GM23338 (cell line): ENCODE results near the gene THSD4. TPM values are rescaled to one million over a fixed set of nuclear protein-coding genes. Genes with fewer than 3 reads are reported as not detected.

Source experiments
- ATAC-seq: fragments of 200-7000 bp; cut with Tn5 transposase; 3 replicates; pipeline ENCODE4 v1.9.1; 2020
- DNase-seq: peaks from one replicate; pipeline ENCODE4 v3.0.0-alpha.2; 2015; ENCODE audit warnings: low spot score
- H2AFZ ChIP-seq: fragments of 200-600 bp; sonication (generic); 2 replicates; pipeline ENCODE4 v1.8.0; 2016; ENCODE audit warnings: antibody characterized with exemption, mild to moderate bottlenecking, moderate library complexity
- H3F3A ChIP-seq: fragments of 200-600 bp; sonication (generic); replicated peaks from 2 replicates; pipeline ENCODE4 v1.8.0; 2017; ENCODE audit warnings: antibody characterized with exemption, mixed run types, low read depth
- H3K27ac ChIP-seq: fragments of 200-600 bp; sonication (generic); 2 replicates; pipeline ENCODE4 v1.6.1; 2016; ENCODE audit warnings: low read depth
- H3K27me3 ChIP-seq: fragments of 200-600 bp; sonication (generic); 2 replicates; pipeline ENCODE4 v1.8.0; 2016; ENCODE audit warnings: mild to moderate bottlenecking, mixed run types, moderate library complexity; ENCODE audit not compliant: insufficient read depth
- H3K36me3 ChIP-seq: fragments of 200-600 bp; sonication (generic); 2 replicates; pipeline ENCODE4 v1.8.0; 2016; ENCODE audit warnings: mild to moderate bottlenecking; ENCODE audit not compliant: insufficient read depth
- H3K4me1 ChIP-seq: fragments of 200-600 bp; sonication (generic); 2 replicates; pipeline ENCODE4 v1.8.0; 2016; ENCODE audit warnings: mild to moderate bottlenecking, moderate library complexity; ENCODE audit not compliant: insufficient read depth
- H3K4me2 ChIP-seq: fragments of 200-600 bp; sonication (generic); 2 replicates; pipeline ENCODE4 v1.7.1; 2017; ENCODE audit warnings: mixed run types
- H3K4me3 ChIP-seq: fragments of 200-600 bp; sonication (generic); 2 replicates; pipeline ENCODE4 v1.6.1; 2016; ENCODE audit warnings: mixed run types
- H3K79me2 ChIP-seq: fragments of 200-600 bp; sonication (generic); replicated peaks from 2 replicates; pipeline ENCODE4 v1.8.0; 2017; ENCODE audit warnings: mild to moderate bottlenecking; ENCODE audit not compliant: insufficient read depth
- H3K9me2 ChIP-seq: fragments of 200-600 bp; sonication (generic); 2 replicates; pipeline ENCODE4 v1.8.0; 2017; ENCODE audit not compliant: insufficient read depth
- H4K20me1 ChIP-seq: fragments of 200-600 bp; sonication (generic); replicated peaks from 2 replicates; pipeline ENCODE4 v1.8.0; 2017; ENCODE audit warnings: mild to moderate bottlenecking; ENCODE audit not compliant: insufficient read depth
- H3K27ac Mint-ChIP-seq: 2 replicates; pipeline ENCODE4 v1.8.0; 2020; ENCODE audit warnings: inconsistent platforms, mild to moderate bottlenecking, moderate library complexity, mixed read lengths
- H3K27me3 Mint-ChIP-seq: 3 replicates; pipeline ENCODE4 v1.8.0; 2022; ENCODE audit warnings: low read depth, mild to moderate bottlenecking, moderate library complexity, mixed read lengths, inconsistent platforms; ENCODE audit not compliant: insufficient read depth, poor library complexity
- H3K36me3 Mint-ChIP-seq: 3 replicates; pipeline ENCODE4 v1.8.0; 2021; ENCODE audit warnings: low read depth, mild to moderate bottlenecking, inconsistent platforms, moderate library complexity, mixed read lengths
- H3K4me1 Mint-ChIP-seq: 3 replicates; pipeline ENCODE4 v1.8.0; 2020; ENCODE audit warnings: mild to moderate bottlenecking, inconsistent platforms, mixed read lengths
- H3K4me3 Mint-ChIP-seq: 3 replicates; pipeline ENCODE4 v1.8.0; 2021; ENCODE audit warnings: moderate library complexity, mild to moderate bottlenecking, inconsistent platforms, mixed read lengths
- H3K9me3 Mint-ChIP-seq: 3 replicates; pipeline ENCODE4 v1.8.0; 2020; ENCODE audit warnings: moderate library complexity, mild to moderate bottlenecking, inconsistent platforms, mixed read lengths
- EZH2phosphoT487 ChIP-seq: fragments of 200-600 bp; sonication (generic); IDR thresholded peaks from one replicate; pipeline ENCODE4 v1.8.1; 2018; ENCODE audit warnings: antibody characterized with exemption; ENCODE audit not compliant: unreplicated experiment
- STAT1 ChIP-seq: IDR thresholded peaks from one replicate; pipeline ENCODE4 v1.6.1; 2016; ENCODE audit warnings: antibody characterized with exemption; ENCODE audit not compliant: unreplicated experiment
- polyA plus RNA-seq: library from polyadenylated mRNA; unstranded; fragments of >200 nt; fragmentation: Nextera tagmentation; extraction: Ambion mirVana; gene quantifications from 2 replicates; pipeline ENCODE4 v1.2.1, GENCODE V29; 2016
- total RNA-seq: library from RNA; depleted of rRNA; stranded (reverse); fragments of >200 nt; shearing (Covaris generic); gene quantifications from 2 replicates; pipeline ENCODE4 v1.2.3, GENCODE V29; 2014
- TF ChIP-seq, protein P1 (sequence below): IDR thresholded peaks from 2 replicates; pipeline ENCODE4 v1.6.1; 2016; ENCODE audit warnings: antibody characterized with exemption
- TF ChIP-seq, protein P2 (sequence below), 2 experiments: fragments of 200-600 bp in 1 of 2; sonication (generic) in 1 of 2; conservative IDR thresholded peaks; 2 replicates each; pipeline versions ENCODE4 v1.5.1 to v1.6.1; 2016 to 2017; ENCODE audit warnings: antibody characterized with exemption in 2 of 2, low read depth in 2 of 2, mild to moderate bottlenecking in 2 of 2, moderate library complexity in 1 of 2
- TF ChIP-seq, protein P3 (sequence below): fragments of 250-450 bp; sonication (Bioruptor Pico); IDR thresholded peaks from 2 replicates; pipeline ENCODE4 v1.5.0; 2020; ENCODE audit warnings: mild to moderate bottlenecking, moderate library complexity

The THSD4 gene
- total and polyA plus RNA-seq, 2 experiments from 2014 or later, result 2.0 to 7.4 TPM

DNA sequence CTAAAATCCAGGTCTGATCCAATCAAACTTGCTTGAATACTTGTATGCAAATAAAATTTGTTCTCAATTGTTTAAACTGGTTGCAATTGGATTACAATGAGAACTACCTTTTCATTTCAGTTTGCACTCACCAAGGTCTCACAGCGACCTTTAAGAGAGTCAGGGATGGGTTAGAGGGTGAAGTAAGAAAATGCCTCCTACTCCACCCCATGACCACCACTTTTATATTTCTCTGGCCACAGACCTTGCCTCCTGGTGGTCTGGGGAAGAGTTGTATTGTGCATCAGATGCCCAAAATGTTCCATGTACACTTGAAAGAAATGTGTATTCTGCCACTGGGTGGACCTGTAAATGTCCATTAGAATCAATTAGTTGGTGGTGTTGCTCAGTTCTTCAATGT lies 16.4 kb upstream of the THSD4 start:
- H3K9me2 ChIP-seq, result no peaks in the 10 kb centered on the region
- no peaks in the 10 kb centered on the region for H3K79me2 ChIP-seq
- Mint-ChIP-seq H3K27me3 (peaks cover 2% of the 10 kb centered on the region), H3K36me3 (no peaks in the 10 kb centered on the region), H3K4me1 (no peaks in the 10 kb centered on the region), H3K4me3 (no peak overlapping the region), H3K27ac (no peak overlapping the region), H3K9me3 (no peaks in the 10 kb centered on the region)
- no peaks in the 10 kb centered on the region for H4K20me1 ChIP-seq
- no peak for DNase-seq
- H3K36me3 ChIP-seq, result no peaks in the 10 kb centered on the region
- no peak overlapping the region for H3K4me2 ChIP-seq
- H3K27me3 ChIP-seq, result no peaks in the 10 kb centered on the region
- no peaks in the 10 kb centered on the region for H3K4me1 ChIP-seq
- H2AFZ ChIP-seq, result no peak overlapping the region
- ATAC-seq, result no peak
- no peak overlapping the region for H3K4me3 ChIP-seq
- no peaks in the 10 kb centered on the region for H3F3A ChIP-seq
- H3K27ac ChIP-seq, result no peak overlapping the region
- TF ChIP-seq STAT1, result no peak

DNA sequence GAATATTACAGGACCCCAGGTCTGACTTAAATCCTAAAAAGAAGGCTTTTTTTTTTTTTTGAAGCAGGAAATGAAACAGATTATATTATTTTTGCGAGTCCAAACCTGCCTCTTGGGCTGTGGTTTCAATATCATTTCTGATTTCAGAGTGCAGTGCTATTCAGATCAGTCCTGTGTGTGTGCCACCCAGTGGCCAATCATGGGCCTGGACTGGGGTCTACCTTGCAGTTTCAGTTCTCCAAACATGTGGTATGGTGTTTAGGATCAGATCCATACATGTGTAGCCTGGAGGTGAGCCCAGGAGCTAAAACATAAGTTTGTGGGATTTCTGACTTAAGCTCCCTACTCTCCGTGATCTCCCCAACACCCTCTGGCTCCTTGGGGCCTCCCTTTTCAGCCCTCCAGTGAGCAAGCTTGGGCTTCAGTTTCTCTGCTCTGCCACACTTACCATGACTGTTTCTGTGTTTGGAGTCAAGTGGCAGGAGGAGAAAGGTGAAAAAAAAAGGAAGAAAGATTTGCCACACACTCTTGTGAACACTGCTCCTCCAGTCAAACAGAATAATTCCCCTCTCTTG lies 12.1 kb upstream of the THSD4 start:
- H3K4me2 ChIP-seq, result no peak overlapping the region
- peak; percentile 88 for ATAC-seq
- H3K27me3 ChIP-seq, result no peaks in the 10 kb centered on the region
- peak overlapping the region; percentile 78 for H2AFZ ChIP-seq
- peaks cover 5% of the 10 kb centered on the region for H3K4me1 Mint-ChIP-seq
- no peak overlapping the region for H3K4me3 ChIP-seq
- no peaks in the 10 kb centered on the region for H3K9me3 Mint-ChIP-seq
- H4K20me1 ChIP-seq, result no peaks in the 10 kb centered on the region
- no peak overlapping the region for H3K4me3 Mint-ChIP-seq
- H3K27ac Mint-ChIP-seq, result no peak overlapping the region
- no peak for DNase-seq
- TF ChIP-seq, protein P1, sequence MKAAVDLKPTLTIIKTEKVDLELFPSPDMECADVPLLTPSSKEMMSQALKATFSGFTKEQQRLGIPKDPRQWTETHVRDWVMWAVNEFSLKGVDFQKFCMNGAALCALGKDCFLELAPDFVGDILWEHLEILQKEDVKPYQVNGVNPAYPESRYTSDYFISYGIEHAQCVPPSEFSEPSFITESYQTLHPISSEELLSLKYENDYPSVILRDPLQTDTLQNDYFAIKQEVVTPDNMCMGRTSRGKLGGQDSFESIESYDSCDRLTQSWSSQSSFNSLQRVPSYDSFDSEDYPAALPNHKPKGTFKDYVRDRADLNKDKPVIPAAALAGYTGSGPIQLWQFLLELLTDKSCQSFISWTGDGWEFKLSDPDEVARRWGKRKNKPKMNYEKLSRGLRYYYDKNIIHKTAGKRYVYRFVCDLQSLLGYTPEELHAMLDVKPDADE, result no peak
- TF ChIP-seq, protein P2, sequence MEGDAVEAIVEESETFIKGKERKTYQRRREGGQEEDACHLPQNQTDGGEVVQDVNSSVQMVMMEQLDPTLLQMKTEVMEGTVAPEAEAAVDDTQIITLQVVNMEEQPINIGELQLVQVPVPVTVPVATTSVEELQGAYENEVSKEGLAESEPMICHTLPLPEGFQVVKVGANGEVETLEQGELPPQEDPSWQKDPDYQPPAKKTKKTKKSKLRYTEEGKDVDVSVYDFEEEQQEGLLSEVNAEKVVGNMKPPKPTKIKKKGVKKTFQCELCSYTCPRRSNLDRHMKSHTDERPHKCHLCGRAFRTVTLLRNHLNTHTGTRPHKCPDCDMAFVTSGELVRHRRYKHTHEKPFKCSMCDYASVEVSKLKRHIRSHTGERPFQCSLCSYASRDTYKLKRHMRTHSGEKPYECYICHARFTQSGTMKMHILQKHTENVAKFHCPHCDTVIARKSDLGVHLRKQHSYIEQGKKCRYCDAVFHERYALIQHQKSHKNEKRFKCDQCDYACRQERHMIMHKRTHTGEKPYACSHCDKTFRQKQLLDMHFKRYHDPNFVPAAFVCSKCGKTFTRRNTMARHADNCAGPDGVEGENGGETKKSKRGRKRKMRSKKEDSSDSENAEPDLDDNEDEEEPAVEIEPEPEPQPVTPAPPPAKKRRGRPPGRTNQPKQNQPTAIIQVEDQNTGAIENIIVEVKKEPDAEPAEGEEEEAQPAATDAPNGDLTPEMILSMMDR (conservative IDR thresholded peaks at IDR 0.05; ENCODE audit: low read depth in 2 of 2), result peak; percentile 55 to 66
- TF ChIP-seq EZH2phosphoT487, result no peak
- TF ChIP-seq, protein P3, sequence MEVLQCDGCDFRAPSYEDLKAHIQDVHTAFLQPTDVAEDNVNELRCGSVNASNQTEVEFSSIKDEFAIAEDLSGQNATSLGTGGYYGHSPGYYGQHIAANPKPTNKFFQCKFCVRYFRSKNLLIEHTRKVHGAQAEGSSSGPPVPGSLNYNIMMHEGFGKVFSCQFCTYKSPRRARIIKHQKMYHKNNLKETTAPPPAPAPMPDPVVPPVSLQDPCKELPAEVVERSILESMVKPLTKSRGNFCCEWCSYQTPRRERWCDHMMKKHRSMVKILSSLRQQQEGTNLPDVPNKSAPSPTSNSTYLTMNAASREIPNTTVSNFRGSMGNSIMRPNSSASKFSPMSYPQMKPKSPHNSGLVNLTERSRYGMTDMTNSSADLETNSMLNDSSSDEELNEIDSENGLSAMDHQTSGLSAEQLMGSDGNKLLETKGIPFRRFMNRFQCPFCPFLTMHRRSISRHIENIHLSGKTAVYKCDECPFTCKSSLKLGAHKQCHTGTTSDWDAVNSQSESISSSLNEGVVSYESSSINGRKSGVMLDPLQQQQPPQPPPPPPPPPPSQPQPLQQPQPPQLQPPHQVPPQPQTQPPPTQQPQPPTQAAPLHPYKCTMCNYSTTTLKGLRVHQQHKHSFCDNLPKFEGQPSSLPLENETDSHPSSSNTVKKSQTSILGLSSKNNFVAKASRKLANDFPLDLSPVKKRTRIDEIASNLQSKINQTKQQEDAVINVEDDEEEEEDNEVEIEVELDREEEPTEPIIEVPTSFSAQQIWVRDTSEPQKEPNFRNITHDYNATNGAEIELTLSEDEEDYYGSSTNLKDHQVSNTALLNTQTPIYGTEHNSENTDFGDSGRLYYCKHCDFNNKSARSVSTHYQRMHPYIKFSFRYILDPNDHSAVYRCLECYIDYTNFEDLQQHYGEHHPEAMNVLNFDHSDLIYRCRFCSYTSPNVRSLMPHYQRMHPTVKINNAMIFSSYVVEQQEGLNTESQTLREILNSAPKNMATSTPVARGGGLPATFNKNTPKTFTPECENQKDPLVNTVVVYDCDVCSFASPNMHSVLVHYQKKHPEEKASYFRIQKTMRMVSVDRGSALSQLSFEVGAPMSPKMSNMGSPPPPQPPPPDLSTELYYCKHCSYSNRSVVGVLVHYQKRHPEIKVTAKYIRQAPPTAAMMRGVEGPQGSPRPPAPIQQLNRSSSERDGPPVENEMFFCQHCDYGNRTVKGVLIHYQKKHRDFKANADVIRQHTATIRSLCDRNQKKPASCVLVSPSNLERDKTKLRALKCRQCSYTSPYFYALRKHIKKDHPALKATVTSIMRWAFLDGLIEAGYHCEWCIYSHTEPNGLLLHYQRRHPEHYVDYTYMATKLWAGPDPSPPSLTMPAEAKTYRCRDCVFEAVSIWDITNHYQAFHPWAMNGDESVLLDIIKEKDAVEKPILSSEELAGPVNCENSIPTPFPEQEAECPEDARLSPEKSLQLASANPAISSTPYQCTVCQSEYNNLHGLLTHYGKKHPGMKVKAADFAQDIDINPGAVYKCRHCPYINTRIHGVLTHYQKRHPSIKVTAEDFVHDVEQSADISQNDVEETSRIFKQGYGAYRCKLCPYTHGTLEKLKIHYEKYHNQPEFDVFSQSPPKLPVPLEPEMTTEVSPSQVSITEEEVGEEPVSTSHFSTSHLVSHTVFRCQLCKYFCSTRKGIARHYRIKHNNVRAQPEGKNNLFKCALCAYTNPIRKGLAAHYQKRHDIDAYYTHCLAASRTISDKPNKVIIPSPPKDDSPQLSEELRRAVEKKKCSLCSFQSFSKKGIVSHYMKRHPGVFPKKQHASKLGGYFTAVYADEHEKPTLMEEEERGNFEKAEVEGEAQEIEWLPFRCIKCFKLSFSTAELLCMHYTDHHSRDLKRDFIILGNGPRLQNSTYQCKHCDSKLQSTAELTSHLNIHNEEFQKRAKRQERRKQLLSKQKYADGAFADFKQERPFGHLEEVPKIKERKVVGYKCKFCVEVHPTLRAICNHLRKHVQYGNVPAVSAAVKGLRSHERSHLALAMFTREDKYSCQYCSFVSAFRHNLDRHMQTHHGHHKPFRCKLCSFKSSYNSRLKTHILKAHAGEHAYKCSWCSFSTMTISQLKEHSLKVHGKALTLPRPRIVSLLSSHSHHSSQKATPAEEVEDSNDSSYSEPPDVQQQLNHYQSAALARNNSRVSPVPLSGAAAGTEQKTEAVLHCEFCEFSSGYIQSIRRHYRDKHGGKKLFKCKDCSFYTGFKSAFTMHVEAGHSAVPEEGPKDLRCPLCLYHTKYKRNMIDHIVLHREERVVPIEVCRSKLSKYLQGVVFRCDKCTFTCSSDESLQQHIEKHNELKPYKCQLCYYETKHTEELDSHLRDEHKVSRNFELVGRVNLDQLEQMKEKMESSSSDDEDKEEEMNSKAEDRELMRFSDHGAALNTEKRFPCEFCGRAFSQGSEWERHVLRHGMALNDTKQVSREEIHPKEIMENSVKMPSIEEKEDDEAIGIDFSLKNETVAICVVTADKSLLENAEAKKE (CRISPR knock-in tag), result no peak
- no peaks in the 10 kb centered on the region for H3K36me3 Mint-ChIP-seq
- no peaks in the 10 kb centered on the region for H3F3A ChIP-seq
- H3K36me3 ChIP-seq, result no peaks in the 10 kb centered on the region
- H3K4me1 ChIP-seq, result peaks cover 11% of the 10 kb centered on the region
- no peaks in the 10 kb centered on the region for H3K79me2 ChIP-seq
- H3K27me3 Mint-ChIP-seq, result peaks cover 2% of the 10 kb centered on the region
- no peak overlapping the region for H3K27ac ChIP-seq
- H3K9me2 ChIP-seq, result no peaks in the 10 kb centered on the region
